OCI-M2 (cell line): Measurements from ENCODE around the gene PTAR1.

Experiments
- DNase-seq: peaks from one replicate; lab custom pipeline; 2025; ENCODE audit not compliant: unreplicated experiment; lab: John Stamatoyannopoulos, UW

PTAR1 gene

GRCh38 chr9:69753830-69754229 lies 6.0 kb downstream of the PTAR1 start:
- no peak for DNase-seq

- no peak for DNase-seq
Measured at GRCh38 chr9:69750085-69750484, 9.7 kb downstream of the PTAR1 start.

- no peak for DNase-seq
Measured at GRCh38 chr9:69748304-69748703, 11.5 kb downstream of the PTAR1 start.

- no peak for DNase-seq
Measured at GRCh38 chr9:69746859-69747560, 12.8 kb downstream of the PTAR1 start.

- DNase-seq = no peak
Measured at GRCh38 chr9:69745716-69746437, 13.9 kb downstream of the PTAR1 start.

- DNase-seq = no peak
Measured at GRCh38 chr9:69744688-69745380, 15.0 kb downstream of the PTAR1 start.

- DNase-seq = no peak
Measured at GRCh38 chr9:69743930-69744329, 15.9 kb downstream of the PTAR1 start.

- DNase-seq = no peak
Measured at GRCh38 chr9:69740872-69741505, 18.8 kb downstream of the PTAR1 start.

GRCh38 chr9:69731348-69731747 lies 28.5 kb downstream of the PTAR1 start:
- DNase-seq = no peak

- no peak for DNase-seq
Measured at GRCh38 chr9:69719983-69720382, 39.8 kb downstream of the PTAR1 start.

GRCh38 chr9:69719367-69719766 lies 40.4 kb downstream of the PTAR1 start:
- no peak for DNase-seq

GRCh38 chr9:69718218-69718617 lies 41.6 kb downstream of the PTAR1 start:
- DNase-seq = no peak

- DNase-seq = no peak
Measured at GRCh38 chr9:69715825-69716224, 44.0 kb downstream of the PTAR1 start.

GRCh38 chr9:69715096-69715495 lies 44.7 kb downstream of the PTAR1 start:
- no peak for DNase-seq

- no peak for DNase-seq
Measured at GRCh38 chr9:69697475-69697874, 62.3 kb downstream of the PTAR1 start.

- DNase-seq = no peak
Measured at GRCh38 chr9:69696802-69697201, 63.0 kb downstream of the PTAR1 start.

GRCh38 chr9:69689991-69690538 lies 69.7 kb downstream of the PTAR1 start:
- no peak for DNase-seq

GRCh38 chr9:69683927-69684326 lies 75.9 kb downstream of the PTAR1 start:
- no peak for DNase-seq

- DNase-seq = no peak
Measured at GRCh38 chr9:69678843-69679538, 80.8 kb downstream of the PTAR1 start.

- DNase-seq = no peak
Measured at GRCh38 chr9:69677931-69678330, 81.9 kb downstream of the PTAR1 start.

- no peak for DNase-seq
Measured at GRCh38 chr9:69675563-69675962, 84.2 kb downstream of the PTAR1 start.
